Panc1 (cell line): ENCODE measurements around the gene CENPE.

ENCODE experiments used
- POLR2AphosphoS5 ChIP-seq: IDR thresholded peaks from 2 replicates; pipeline ENCODE4 v1.6.1; 2012; ENCODE audit warnings: mild to moderate bottlenecking, low read depth, low read length, moderate library complexity
- REST ChIP-seq, 2 experiments: IDR thresholded peaks; 2 replicates each; pipeline ENCODE4 v1.6.1; 2011 to 2012; ENCODE audit warnings: low read depth in 2 of 2, control low read depth in 1 of 2, low read length in 1 of 2, mild to moderate bottlenecking in 1 of 2, moderate library complexity in 1 of 2; ENCODE audit not compliant: insufficient read depth in 1 of 2
- TCF7L2 ChIP-seq: IDR thresholded peaks from 2 replicates; pipeline ENCODE4 v1.6.1; 2011; ENCODE audit warnings: mild to moderate bottlenecking, low read depth, low read length, inconsistent platforms
- TF ChIP-seq, protein P1 (sequence below): fragments of 450-650 bp; IDR thresholded peaks from 2 replicates; pipeline ENCODE4 v1.5.1; 2017; ENCODE audit warnings: mild to moderate bottlenecking

DNA sequence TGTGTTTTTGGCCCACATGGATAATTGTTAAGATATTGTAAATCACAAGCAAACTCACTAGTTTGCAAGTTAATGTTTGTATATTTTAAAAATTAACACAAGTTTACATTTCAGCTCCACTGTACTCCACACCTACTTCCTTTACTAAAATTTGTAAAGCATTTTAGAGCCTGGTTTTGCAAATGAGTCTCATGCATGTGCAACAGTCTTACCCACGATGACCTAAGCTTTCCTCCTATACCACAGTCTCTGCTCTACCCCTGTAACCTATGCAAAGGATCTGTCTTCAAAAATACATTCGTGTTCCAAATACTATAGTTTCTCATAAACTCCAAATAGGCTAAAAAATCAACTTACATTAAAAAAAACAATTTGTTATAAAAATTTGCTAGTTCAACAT is 108.7 kb downstream of the CENPE start:
- TF ChIP-seq, protein P1, sequence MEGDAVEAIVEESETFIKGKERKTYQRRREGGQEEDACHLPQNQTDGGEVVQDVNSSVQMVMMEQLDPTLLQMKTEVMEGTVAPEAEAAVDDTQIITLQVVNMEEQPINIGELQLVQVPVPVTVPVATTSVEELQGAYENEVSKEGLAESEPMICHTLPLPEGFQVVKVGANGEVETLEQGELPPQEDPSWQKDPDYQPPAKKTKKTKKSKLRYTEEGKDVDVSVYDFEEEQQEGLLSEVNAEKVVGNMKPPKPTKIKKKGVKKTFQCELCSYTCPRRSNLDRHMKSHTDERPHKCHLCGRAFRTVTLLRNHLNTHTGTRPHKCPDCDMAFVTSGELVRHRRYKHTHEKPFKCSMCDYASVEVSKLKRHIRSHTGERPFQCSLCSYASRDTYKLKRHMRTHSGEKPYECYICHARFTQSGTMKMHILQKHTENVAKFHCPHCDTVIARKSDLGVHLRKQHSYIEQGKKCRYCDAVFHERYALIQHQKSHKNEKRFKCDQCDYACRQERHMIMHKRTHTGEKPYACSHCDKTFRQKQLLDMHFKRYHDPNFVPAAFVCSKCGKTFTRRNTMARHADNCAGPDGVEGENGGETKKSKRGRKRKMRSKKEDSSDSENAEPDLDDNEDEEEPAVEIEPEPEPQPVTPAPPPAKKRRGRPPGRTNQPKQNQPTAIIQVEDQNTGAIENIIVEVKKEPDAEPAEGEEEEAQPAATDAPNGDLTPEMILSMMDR = no peak
- TF ChIP-seq REST (IDR thresholded peaks at IDR 0.05; ENCODE audit: insufficient read depth in 1 of 2, low read depth in 2 of 2, low read length in 1 of 2) (no peak), POLR2AphosphoS5 (no peak), TCF7L2 (no peak)
